Heart right ventricle (tissue), 16 donors: ENCODE measurements around the gene PVR. TPM values are rescaled to one million over a fixed set of nuclear protein-coding genes. Genes with fewer than 3 reads are reported as not detected.

ENCODE experiments used
- ATAC-seq, 8 donors: fragments of 200-7000 bp; cut with Tn5 transposase; one replicate each; pipeline ENCODE4 v1.9.1; 2020; ENCODE audit warnings: mild to moderate bottlenecking in 8 of 8, moderate library complexity in 8 of 8, moderate number of reproducible peaks in 1 of 8
- DNase-seq, 2 donors: peaks; one replicate each; pipeline ENCODE4 v3.0.0-alpha.2; 2020
- H3K27ac ChIP-seq, 10 donors: fragments of 200-600 bp; sonication (generic) in 2 of 10; one replicate each; pipeline versions ENCODE4 v1.5.0 to v1.8.0; 2020 to 2022; ENCODE audit warnings: mild to moderate bottlenecking in 3 of 10
- H3K27me3 ChIP-seq, 7 donors: fragments of 200-600 bp; one replicate each; pipeline ENCODE4 v1.8.0; 2021 to 2022; ENCODE audit warnings: mild to moderate bottlenecking in 2 of 7
- H3K36me3 ChIP-seq, 9 donors: fragments of 200-600 bp; sonication (generic) in 1 of 9; one replicate each; pipeline versions ENCODE4 v1.5.0 to v1.8.0; 2020 to 2022; ENCODE audit warnings: mild to moderate bottlenecking in 2 of 9
- H3K4me1 ChIP-seq, 9 donors: fragments of 200-600 bp; sonication (generic) in 1 of 9; one replicate each; pipeline versions ENCODE4 v1.5.0 to v1.8.0; 2020 to 2022; ENCODE audit warnings: mild to moderate bottlenecking in 4 of 9
- H3K4me3 ChIP-seq, 10 donors: fragments of 200-600 bp; sonication (generic) in 2 of 10; one replicate each; pipeline versions ENCODE4 v1.5.0 to v1.8.0; 2020 to 2022; ENCODE audit warnings: mild to moderate bottlenecking in 7 of 10, moderate library complexity in 2 of 10
- H3K9me3 ChIP-seq, 11 donors: fragments of 200-600 bp in 10 of 11; sonication (generic) in 2 of 11; one replicate each; pipeline versions ENCODE4 v1.5.0 to v1.8.0; 2013 to 2022; ENCODE audit warnings: mild to moderate bottlenecking in 2 of 11, control low read depth in 1 of 11, moderate library complexity in 1 of 11
- WGBS, 2 donors: extraction: QIAGEN DNeasy Blood & Tissue Kit; methylation state at CpG; one replicate each; pipeline ENCODE4 v1.1.7; 2013; ENCODE audit warnings: inconsistent platforms in 1 of 2; 5-methylcytosine and 5-hydroxymethylcytosine counted together
- intact Hi-C, 10 donors: fragments of 100-400 bp; cut with DNase I; formaldehyde crosslinking; loops; one replicate each; pipeline versions ENCODE4 v1.11.1 to v1.14.2; 2022
- microRNA-seq, 2 donors: library from miRNA; unstranded; fragments of <30 nt; microRNA quantifications; one replicate each; pipeline ENCODE4 v1.2.0, GENCODE V29; 2021
- polyA plus RNA-seq, 2 donors: library from polyadenylated mRNA; stranded (reverse); fragments of 200-250 nt; gene quantifications; one replicate each; pipeline ENCODE4 v1.2.3, GENCODE V29; 2013
- total RNA-seq, 10 donors: library from RNA; stranded (reverse); fragmentation: NEBNext Ultra II Directional in 3 of 10; extraction: Animal tissue kit (Norgen Biotek cat#: 25700) in 3 of 10; gene quantifications; one replicate each; pipeline versions ENCODE4 v1.2.1 to v1.2.4, GENCODE V29; 2021 to 2023
- TF ChIP-seq, protein P1 (sequence below), 9 donors: fragments of 200-600 bp; sonication (generic) in 2 of 9; IDR thresholded peaks; one replicate each; pipeline versions ENCODE4 v1.5.0 to v1.8.0; 2021 to 2022; ENCODE audit warnings: antibody characterized with exemption in 9 of 9, mild to moderate bottlenecking in 5 of 9, moderate library complexity in 1 of 9
- donor health status: Arrhythmogenic right ventricular cardiomyopathy.
- donor health status: ischemic (EF 13 %, LVEDD 7.1; RV severe dilation, severe dysfunction).
- donor health status: healthy with polysubstance abuse.
- donor health status: DM: no; HTN: yes; CAD: no.
- donor health status: DM: no; HTN: no; CAD: no.
- donor health status: ischemic (EF 25% LVEDD 6.9; RV normal size, moderate dysfunction).
- donor health status: ischemic (EF 25% LVEDD 5.7; RV mildly dilated, moderate dysfunction).
- donor health status: healthy.
- donor health status: DM: yes; HTN: yes; CAD: no.
- donor health status: Ischemic cardiomyopathy.
- donor health status: ischemic (EF 35%, LVEDD 5.7; RV mildly dilated, moderate dysfunction).
- donor health status: nonischemic (EF 11% LVEDD 7.7; RV severe dilation, severe dysfunction).
- donor health status: DM: yes; HTN: yes; CAD: no.
- donor health status: PGD.
- donor health status: ischemic (EF 29% LVEDD 5.4; RV normal size, mild dysfunction).
- donor health status: nonischemic (EF 23%, LVEDD 6.1; RV moderate dilation, normal function).

The PVR gene
- total and polyA plus RNA-seq, 12 donors = 38.3 to 108 (median 43.4) TPM

DNA sequence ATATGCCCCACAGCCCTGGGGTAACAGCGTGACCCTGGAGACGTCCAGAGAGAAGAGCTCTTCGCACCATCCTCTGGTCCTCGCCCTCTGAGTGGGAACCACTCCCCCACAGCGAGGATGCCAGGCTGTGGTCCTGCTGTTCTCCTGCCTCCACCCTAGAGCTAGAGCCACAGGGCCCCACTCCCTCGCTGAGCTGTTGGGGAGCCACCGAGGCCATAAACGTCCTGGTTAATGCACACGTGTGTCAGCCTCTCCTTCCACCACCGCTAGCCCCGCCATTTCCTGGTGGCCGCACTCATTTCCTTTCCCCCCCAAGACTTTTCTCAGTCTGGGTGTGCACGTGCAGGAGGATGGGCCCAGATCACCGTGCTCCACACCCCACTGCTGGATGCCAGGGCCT is 66.8 kb downstream of the PVR start:
- H3K4me1 ChIP-seq = peaks cover 0 to 6% (median 0%) of the 10 kb centered on the region in 9 donors
- TF ChIP-seq, protein P1, sequence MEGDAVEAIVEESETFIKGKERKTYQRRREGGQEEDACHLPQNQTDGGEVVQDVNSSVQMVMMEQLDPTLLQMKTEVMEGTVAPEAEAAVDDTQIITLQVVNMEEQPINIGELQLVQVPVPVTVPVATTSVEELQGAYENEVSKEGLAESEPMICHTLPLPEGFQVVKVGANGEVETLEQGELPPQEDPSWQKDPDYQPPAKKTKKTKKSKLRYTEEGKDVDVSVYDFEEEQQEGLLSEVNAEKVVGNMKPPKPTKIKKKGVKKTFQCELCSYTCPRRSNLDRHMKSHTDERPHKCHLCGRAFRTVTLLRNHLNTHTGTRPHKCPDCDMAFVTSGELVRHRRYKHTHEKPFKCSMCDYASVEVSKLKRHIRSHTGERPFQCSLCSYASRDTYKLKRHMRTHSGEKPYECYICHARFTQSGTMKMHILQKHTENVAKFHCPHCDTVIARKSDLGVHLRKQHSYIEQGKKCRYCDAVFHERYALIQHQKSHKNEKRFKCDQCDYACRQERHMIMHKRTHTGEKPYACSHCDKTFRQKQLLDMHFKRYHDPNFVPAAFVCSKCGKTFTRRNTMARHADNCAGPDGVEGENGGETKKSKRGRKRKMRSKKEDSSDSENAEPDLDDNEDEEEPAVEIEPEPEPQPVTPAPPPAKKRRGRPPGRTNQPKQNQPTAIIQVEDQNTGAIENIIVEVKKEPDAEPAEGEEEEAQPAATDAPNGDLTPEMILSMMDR (IDR thresholded peaks at IDR 0.05) = no peak
- WGBS, 2 donors = 71 to 78% methylated on average over 14 of the region's 14 CpGs
- no peaks in the 10 kb centered on the region for H3K27me3 ChIP-seq
- ATAC-seq (peak in 2 of 8 donors; percentile 19 to 45), DNase-seq (no peak)
- intact Hi-C loops = loop anchor here in 1 of 10 donors (5.0 kb wide), 1 partner anchor 72 kb away; no protein-coding TSS in a partner anchor
- H3K27ac ChIP-seq = peak overlapping the region in 1 of 10 donors; percentile 20
- no peak overlapping the region for H3K4me3 ChIP-seq
- H3K36me3 ChIP-seq = no peaks in the 10 kb centered on the region
- H3K9me3 ChIP-seq = peaks cover 0 to 12% (median 7%) of the 10 kb centered on the region in 11 donors

DNA sequence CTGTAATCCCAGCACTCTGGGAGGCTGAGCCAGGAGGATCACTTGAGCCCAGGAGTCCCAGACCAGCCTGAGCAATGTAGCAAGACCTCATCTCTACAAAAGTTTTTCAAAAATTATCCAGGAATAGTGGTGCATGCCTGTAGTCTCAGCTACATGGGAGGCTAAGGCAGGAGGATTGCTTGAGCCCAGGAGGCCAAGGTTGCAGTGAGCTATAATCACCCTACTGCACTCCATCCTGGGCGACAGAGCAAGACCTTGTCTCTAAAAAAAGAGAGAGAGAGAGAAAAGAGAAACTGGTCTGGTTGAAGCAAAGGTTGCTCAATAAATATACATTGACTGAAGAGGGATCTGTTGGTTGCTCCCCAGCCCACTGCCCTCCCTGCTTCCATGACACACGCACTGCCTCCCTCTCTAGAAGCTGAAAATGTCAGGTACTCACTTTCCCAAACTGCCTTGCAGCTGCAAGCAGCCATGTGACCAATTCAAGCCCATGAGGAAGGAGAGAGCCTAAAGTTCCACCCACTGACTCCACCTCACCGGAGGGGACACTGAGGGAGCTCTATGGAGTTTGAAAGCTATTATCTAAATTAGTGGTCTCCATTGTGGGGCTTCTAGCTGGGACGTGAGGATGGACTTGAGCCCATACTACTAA is 69.3 kb downstream of the PVR start:
- whole genome bisulfite sequencing, 2 donors = 57 to 66% methylated on average over 4 of the region's 4 CpGs
- Histone ChIP-seq H3K4me1 (peaks cover 0 to 19% (median 9%) of the 10 kb centered on the region in 9 donors), H3K36me3 (no peaks in the 10 kb centered on the region), H3K9me3 (peaks cover 0 to 16% (median 7%) of the 10 kb centered on the region in 11 donors), H3K27ac (no peak overlapping the region), H3K27me3 (no peaks in the 10 kb centered on the region), H3K4me3 (no peak overlapping the region)
- DNase-seq (no peak), ATAC-seq (peak in 1 of 8 donors; percentile 17)
- TF ChIP-seq, protein P1 (IDR thresholded peaks at IDR 0.05) = no peak
- intact Hi-C loops = loop anchor here in 1 of 10 donors (5.0 kb wide), 1 partner anchor 69 kb away; no protein-coding TSS in a partner anchor

Small RNA genes within 50 kb of the gene (microRNA-seq; reads per million reads assigned to microRNA genes)
- gene MIR4531 = 0 reads per million in 2 donors

Other genes with a start within 250 kb of the PVR start
- gene ZNF285, start 242.3 kb upstream of the PVR start, total RNA-seq = 1 to 10 TPM; 3.3 to 5.0 (median 3.8) TPM
- gene ZNF285, start 242.3 kb upstream of the PVR start, polyA plus RNA-seq = 1 to 10 TPM; 2.0 to 4.5 TPM
- gene ZNF229, start 195.4 kb upstream of the PVR start, total RNA-seq = 10 to 100 TPM in 1 of 10 donors, 1 to 10 TPM in 9; 5.4 to 11.4 (median 6.9) TPM
- gene ZNF229, start 195.4 kb upstream of the PVR start, polyA plus RNA-seq = 1 to 10 TPM; 2.4 to 2.6 TPM
- gene ZNF180, start 143.4 kb upstream of the PVR start, total RNA-seq = 1 to 10 TPM; 3.2 to 6.7 (median 4.6) TPM
- gene ZNF180, start 143.4 kb upstream of the PVR start, polyA plus RNA-seq = 1 to 10 TPM; 1.7 to 4.5 TPM
- not detected for gene CEACAM20, start 114.2 kb upstream of the PVR start, total RNA-seq
- gene CEACAM20, start 114.2 kb upstream of the PVR start, polyA plus RNA-seq = not detected
- gene IGSF23, start 30.3 kb upstream of the PVR start, total RNA-seq = not detected
- under 1 TPM in 1 of 2 donors, not detected in 1; 0.86 TPM for gene IGSF23, start 30.3 kb upstream of the PVR start, polyA plus RNA-seq
- gene CEACAM19, start 27.6 kb downstream of the PVR start, total RNA-seq = 10 to 100 TPM in 1 of 10 donors, 1 to 10 TPM in 9; 3.3 to 10.7 (median 5.1) TPM
- 10 to 100 TPM in 1 of 2 donors, 1 to 10 TPM in 1; 5.2 to 36.8 TPM for gene CEACAM19, start 27.6 kb downstream of the PVR start, polyA plus RNA-seq
- not detected for gene CEACAM16, start 55.2 kb downstream of the PVR start, total RNA-seq
- not detected for gene CEACAM16, start 55.2 kb downstream of the PVR start, polyA plus RNA-seq
- 10 to 100 TPM in 9 of 10 donors, 1 to 10 TPM in 1; 7.1 to 76.3 (median 20.3) TPM for gene BCL3, start 104.8 kb downstream of the PVR start, total RNA-seq
- gene BCL3, start 104.8 kb downstream of the PVR start, polyA plus RNA-seq = 10 to 100 TPM; 20.7 to 30.7 TPM
- under 1 TPM in 1 of 10 donors, not detected in 9; 0.38 TPM for gene CBLC, start 134.0 kb downstream of the PVR start, total RNA-seq
- not detected for gene CBLC, start 134.0 kb downstream of the PVR start, polyA plus RNA-seq
- gene BCAM, start 165.2 kb downstream of the PVR start, total RNA-seq = 100 to 1,000 TPM in 4 of 10 donors, 10 to 100 TPM in 6; 72.8 to 118 (median 92.5) TPM
- 100 to 1,000 TPM in 1 of 2 donors, 10 to 100 TPM in 1; 63.2 to 130 TPM for gene BCAM, start 165.2 kb downstream of the PVR start, polyA plus RNA-seq
- 10 to 100 TPM; 34.1 to 83.9 (median 46.5) TPM for gene NECTIN2, start 202.4 kb downstream of the PVR start, total RNA-seq
- 10 to 100 TPM; 62.5 to 96.8 TPM for gene NECTIN2, start 202.4 kb downstream of the PVR start, polyA plus RNA-seq
- 10 to 100 TPM; 37.8 to 66.2 (median 43.9) TPM for gene TOMM40, start 247.3 kb downstream of the PVR start, total RNA-seq
- gene TOMM40, start 247.3 kb downstream of the PVR start, polyA plus RNA-seq = 10 to 100 TPM; 45.6 to 77.5 TPM